HUES64 (cell line): ENCODE data around the gene TRPT1.
"Not testable (repeated sequence)": the region's sequence is repeated elsewhere in the genome, so short reads cannot be mapped to it uniquely, and the experiment has no call there.

Experiments used
- H3K27ac ChIP-seq: 2 replicates; pipeline ENCODE4 v1.7.0; 2013; ENCODE audit warnings: low read depth, low read length, inconsistent platforms
- H3K27me3 ChIP-seq: 2 replicates; pipeline ENCODE4 v1.6.1; 2013; ENCODE audit warnings: mild to moderate bottlenecking, low read length; ENCODE audit not compliant: insufficient read depth
- H3K36me3 ChIP-seq: 2 replicates; pipeline ENCODE4 v1.6.1; 2013; ENCODE audit warnings: mild to moderate bottlenecking, low read length; ENCODE audit not compliant: insufficient read depth
- H3K4me1 ChIP-seq: 2 replicates; pipeline ENCODE4 v1.6.1; 2013; ENCODE audit warnings: mild to moderate bottlenecking, low read length, moderate library complexity; ENCODE audit not compliant: insufficient read depth
- H3K4me3 ChIP-seq: 2 replicates; pipeline ENCODE4 v1.5.1; 2013; ENCODE audit warnings: mild to moderate bottlenecking, low read length, moderate library complexity
- H3K9ac ChIP-seq: 2 replicates; pipeline ENCODE4 v1.6.1; 2013; ENCODE audit warnings: mild to moderate bottlenecking, low read depth, low read length
- H3K9me3 ChIP-seq: 2 replicates; pipeline ENCODE4 v1.6.1; 2013; ENCODE audit warnings: low read depth, low read length; ENCODE audit not compliant: insufficient read depth
- WGBS: fragments of 150-250, 120-280 bp; methylation state at CpG from one replicate; pipeline ENCODE4 v1.1.7; 2013; ENCODE audit warnings: missing lambda C conversion rate; 5-methylcytosine and 5-hydroxymethylcytosine counted together

Gene TRPT1

DNA sequence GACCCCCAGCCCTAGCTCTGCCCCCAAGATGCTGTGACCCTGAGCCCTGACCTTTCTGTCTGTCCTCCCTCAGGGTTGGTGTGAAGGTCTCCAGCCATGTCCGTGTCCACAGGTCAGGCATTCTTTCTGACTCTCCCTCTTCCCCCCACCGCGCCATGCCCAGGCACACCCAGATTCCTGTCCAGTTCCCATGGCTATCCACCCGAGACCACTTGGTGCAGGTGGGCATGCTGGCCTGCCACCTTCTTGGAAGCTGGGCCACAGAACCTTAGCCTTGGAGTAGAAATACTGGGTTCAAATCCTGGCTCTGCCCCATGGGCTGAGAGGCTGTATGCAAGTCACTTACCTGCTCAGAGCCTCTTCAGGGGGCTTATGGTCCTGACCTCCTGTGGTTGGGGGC is 23.1 kb upstream of the TRPT1 start:
- Histone ChIP-seq H3K9me3 (no peaks in the 10 kb centered on the region), H3K27me3 (no peaks in the 10 kb centered on the region), H3K36me3 (peaks cover 8% of the 10 kb centered on the region), H3K4me1 (peaks cover 34% of the 10 kb centered on the region), H3K27ac (peak overlapping the region; percentile 96), H3K4me3 (0 out of 2 replicates have a peak overlapping the region, but pooled peaks have one; percentile 10), H3K9ac (peak overlapping the region; percentile 51; the same call in 1 of the 2 replicates)
- WGBS, result 80% methylated on average over 4 of the region's 4 CpGs

DNA sequence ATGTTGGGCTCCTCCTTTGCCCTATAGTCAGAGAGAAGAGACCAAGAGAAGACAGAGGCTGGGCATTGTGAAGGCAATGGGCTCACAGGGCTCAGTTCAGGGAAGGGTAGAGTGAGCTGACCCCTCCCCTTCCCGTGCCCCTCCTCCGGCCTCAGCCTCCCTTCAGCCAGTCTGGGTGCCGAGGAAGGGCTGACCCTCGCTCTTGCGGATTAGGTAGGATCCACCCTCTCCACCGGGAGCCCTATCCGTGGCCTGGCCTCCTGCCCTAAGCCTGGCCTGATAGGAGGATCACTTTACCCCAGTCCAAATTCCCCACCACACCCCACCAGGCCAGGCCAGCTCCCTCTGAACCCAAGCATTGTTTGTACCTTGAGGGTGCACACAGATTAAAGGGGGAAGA is 22.6 kb upstream of the TRPT1 start:
- 33% methylated on average over 7 of the region's 7 CpGs for WGBS
- peaks cover 13% of the 10 kb centered on the region for H3K36me3 ChIP-seq
- H3K4me3 ChIP-seq, result peak overlapping the region; percentile 93; the same call in 1 of the 2 replicates
- H3K9ac ChIP-seq, result peak overlapping the region; percentile 51; the same call in 1 of the 2 replicates
- no peaks in the 10 kb centered on the region for H3K9me3 ChIP-seq
- H3K4me1 ChIP-seq, result peaks cover 34% of the 10 kb centered on the region
- peak overlapping the region; percentile 96 for H3K27ac ChIP-seq
- H3K27me3 ChIP-seq, result no peaks in the 10 kb centered on the region

DNA sequence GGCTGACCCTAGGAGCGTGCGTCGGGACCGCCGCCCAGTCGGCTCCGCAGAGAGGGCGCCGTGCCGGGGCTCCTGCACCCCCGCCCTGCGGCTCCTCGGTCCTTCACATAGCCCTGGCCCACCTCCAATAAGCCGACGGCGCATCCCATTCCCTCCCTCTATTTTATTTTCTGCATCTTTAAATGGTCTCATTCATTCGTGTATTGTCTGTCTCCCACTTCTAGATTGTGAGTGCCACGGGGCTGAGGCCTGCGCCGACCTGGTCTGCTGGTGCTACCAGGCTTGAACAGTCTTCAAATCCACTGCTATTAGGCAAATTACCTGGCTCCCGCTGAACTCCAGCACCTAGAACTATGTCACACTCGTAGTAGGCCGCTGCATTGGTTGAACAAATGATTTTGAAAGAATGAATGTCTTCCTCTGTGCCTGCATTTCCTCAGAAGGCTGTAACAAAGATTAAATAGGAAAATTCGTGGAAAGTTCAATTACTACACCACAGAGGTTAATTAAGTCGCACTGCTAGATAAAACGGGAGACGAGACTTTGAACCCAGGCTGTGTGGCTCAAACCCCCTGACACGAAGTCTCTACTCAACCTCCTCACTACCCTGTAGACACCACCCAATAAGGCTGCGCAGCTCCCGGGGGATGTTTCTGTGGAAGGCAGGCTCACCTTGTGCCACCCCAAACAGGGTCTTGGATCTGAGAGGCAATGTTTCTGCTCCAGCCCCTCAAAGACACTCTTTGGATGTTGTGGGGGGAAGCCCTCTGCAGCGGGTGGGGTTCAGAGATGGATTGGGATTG is 21.9 kb upstream of the TRPT1 start:
- peak overlapping the region; percentile 86 for H3K9ac ChIP-seq
- H3K27ac ChIP-seq, result peak overlapping the region; percentile 96; the same call in 1 of the 2 replicates

DNA sequence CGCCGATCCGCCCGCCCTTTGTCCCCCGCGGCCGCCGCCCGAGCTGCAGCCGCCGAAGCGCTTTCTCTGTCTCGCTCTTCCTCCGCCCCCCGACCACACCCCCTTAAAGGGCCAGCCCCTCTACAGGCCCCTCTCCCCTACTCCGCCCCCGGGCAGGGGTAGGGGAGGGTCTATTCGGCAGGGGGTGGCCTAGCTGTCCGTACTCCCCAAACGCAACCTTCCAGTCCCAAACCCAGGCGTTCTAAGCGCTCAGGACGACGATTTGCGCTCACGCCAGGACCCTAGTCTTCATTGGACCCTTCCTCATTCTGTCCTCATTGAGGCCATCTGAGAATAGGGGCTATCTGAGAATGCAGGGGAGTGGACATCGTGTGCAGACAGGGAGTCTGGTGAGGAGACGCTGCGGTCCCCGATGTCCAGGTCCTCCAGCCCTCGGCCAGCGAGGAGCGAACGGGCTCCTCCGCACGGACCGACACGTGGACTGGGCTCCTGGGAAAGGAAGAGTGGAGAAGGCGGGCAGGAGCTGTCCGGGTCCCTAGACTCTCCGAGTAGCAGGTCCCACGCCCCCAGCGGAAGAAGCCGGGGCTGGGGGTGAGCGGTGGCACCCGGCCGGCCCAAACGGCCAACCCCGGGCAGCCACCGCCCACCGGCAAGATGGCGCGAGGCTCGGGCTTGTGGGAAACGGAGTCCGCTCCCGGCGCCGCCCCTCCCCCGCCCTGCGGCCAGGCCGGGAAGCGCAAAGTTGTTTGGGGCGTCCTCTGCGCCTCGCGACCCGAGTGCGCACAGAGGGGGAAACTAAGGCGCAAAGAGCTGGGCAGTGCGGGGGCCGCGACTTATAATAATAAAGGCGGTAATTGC is 21.1 kb upstream of the TRPT1 start, which contains the start of gene PPP1R14B:
Gene PPP1R14B (minus strand): TSS at position 73 of the 858 bp plus-strand sequence. CDS start 270 bp downstream, outside the sequence.
- under 1% methylated on average over 58 of the region's 74 CpGs for WGBS
- Histone ChIP-seq H3K27ac (peak within 1 kb of the TSS; percentile 93), H3K4me1 (peaks cover 38% of the 10 kb centered on the region), H3K4me3 (peak within 1 kb of the TSS; percentile 93), H3K27me3 (no peaks in the 10 kb centered on the region), H3K9ac (peak within 1 kb of the TSS; percentile 88), H3K36me3 (peaks cover 19% of the 10 kb centered on the region), H3K9me3 (no peaks in the 10 kb centered on the region)

More for the DNA sequence above, 21.9 kb upstream of the TRPT1 start:
- peak overlapping the region; percentile 93 for H3K4me3 ChIP-seq
- 34% methylated on average over 31 of the region's 31 CpGs for WGBS
- no peaks in the 10 kb centered on the region for H3K27me3 ChIP-seq
- peaks cover 19% of the 10 kb centered on the region for H3K36me3 ChIP-seq
- H3K9me3 ChIP-seq, result no peaks in the 10 kb centered on the region
- H3K4me1 ChIP-seq, result peaks cover 39% of the 10 kb centered on the region

DNA sequence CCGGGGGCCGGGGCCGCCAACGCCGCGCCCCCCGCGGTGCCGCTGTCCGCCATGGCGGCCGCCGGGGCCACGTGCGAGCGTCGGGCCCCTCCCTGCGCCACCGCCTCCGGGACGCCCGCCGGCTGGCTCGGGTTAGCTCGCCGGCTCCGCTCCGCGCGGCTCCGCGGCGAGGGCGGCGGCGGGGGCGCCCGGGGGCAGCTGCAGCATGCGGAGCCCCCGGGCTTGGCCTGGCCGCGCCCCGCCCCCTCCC is 20.6 kb upstream of the TRPT1 start:
- H3K4me1 ChIP-seq, result peaks cover 38% of the 10 kb centered on the region
- not testable (repeated sequence) for H3K9me3 ChIP-seq, H3K27me3 ChIP-seq, H3K27ac ChIP-seq
- WGBS, result under 1% methylated on average over 42 of the region's 43 CpGs
- H3K36me3 ChIP-seq, result peaks cover 19% of the 10 kb centered on the region
- peak overlapping the region; percentile 88 for H3K9ac ChIP-seq
- H3K4me3 ChIP-seq, result peak overlapping the region; percentile 93

DNA sequence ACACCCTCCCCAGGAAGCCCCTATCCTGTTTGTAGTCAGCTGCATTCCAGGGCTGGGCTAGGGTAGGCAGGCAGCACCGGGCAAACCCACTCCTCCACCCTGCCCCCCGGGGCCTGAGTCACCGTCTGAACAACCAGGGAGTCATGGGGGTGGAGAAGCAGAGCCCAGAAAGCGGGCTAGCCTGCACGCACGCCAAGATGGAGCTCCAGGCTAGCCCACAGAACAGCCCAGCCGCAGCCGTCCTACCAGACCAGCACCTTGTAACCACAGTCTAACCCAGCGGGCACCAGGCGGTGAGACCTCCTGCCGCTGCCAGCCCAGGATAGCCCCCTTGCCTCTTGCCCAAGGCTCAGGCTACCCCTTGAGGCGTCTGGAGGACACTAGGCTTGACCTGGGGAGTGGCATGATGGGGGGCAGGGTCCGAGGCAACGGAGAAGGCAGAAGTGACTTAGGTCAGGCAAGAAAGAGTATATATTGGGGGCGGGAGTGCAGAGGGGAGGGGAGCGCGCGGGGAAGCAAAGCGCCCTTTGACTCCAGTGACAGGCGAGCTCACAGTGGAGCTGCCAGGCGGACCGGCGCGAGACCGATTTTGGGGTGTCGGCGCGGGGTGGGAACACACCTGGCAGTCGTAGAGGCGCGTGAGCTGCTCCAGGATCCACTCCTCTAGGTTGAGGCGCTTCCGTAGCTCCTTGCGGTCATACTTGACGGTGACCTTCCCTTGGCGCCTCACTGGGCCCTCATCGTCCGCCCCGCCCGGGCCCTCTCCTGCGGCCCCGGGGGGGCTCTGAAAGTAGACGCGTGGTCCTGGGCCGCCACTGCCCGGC is 20.0 kb upstream of the TRPT1 start:
- peaks cover 37% of the 10 kb centered on the region for H3K4me1 ChIP-seq
- peak overlapping the region; percentile 88 for H3K9ac ChIP-seq
- peak overlapping the region; percentile 93 for H3K4me3 ChIP-seq
- H3K9me3 ChIP-seq, result no peaks in the 10 kb centered on the region
- no peaks in the 10 kb centered on the region for H3K27me3 ChIP-seq
- H3K27ac ChIP-seq, result peak overlapping the region; percentile 84
- WGBS, result under 1% methylated on average over 46 of the region's 46 CpGs
- H3K36me3 ChIP-seq, result peaks cover 19% of the 10 kb centered on the region

DNA sequence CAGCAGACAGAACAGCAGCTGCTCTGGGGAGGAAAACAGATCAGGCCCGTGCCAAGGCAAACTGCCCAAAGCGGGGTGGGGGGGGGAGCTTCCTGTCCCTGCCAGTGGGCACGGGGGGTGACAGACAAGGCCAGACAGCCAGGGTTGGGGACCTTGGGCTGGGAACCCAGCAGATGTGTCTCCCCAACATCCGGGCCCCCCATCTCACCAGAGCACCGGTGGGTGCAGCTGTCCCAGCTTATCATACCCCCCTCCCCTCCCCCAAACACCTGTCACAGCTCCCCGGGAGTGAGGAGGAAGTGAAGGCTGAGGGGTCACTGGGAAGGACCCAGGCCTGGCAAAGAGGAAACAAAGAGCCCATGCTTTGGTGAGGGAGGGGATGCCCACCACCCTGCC is 19.4 kb upstream of the TRPT1 start:
- Histone ChIP-seq H3K9me3 (no peaks in the 10 kb centered on the region), H3K36me3 (peaks cover 19% of the 10 kb centered on the region), H3K4me3 (peak overlapping the region; percentile 93), H3K9ac (peak overlapping the region; percentile 88), H3K4me1 (peaks cover 34% of the 10 kb centered on the region), H3K27me3 (no peaks in the 10 kb centered on the region), H3K27ac (peak overlapping the region; percentile 84)
- WGBS, result 25% methylated on average over 6 of the region's 6 CpGs

DNA sequence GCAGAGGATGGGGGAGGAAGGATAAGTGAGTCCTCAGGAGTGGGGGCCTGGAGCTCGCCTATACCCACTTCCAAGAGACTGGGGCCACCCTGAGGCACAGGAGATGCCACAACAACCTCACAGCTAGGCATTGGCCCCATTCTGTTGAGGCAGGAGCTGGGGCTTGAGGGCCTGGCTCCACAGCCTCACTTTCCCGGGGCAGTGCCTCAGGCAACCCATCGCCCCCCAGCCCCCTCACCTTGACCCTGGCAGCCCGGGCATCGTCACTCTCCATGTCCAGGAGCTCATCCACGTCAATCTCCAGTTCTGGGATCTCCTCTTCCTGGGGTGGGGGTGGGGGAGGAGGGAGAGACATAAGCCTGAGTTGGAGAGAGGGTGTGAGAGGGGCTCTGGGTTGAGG is 19.0 kb upstream of the TRPT1 start:
- Histone ChIP-seq H3K27me3 (no peaks in the 10 kb centered on the region), H3K4me3 (peak overlapping the region; percentile 93), H3K36me3 (peaks cover 19% of the 10 kb centered on the region), H3K4me1 (peaks cover 34% of the 10 kb centered on the region), H3K27ac (peak overlapping the region; percentile 84; the same call in 1 of the 2 replicates), H3K9me3 (no peaks in the 10 kb centered on the region), H3K9ac (peak overlapping the region; percentile 88; the same call in 1 of the 2 replicates)
- WGBS, result 80% methylated on average over 5 of the region's 6 CpGs

DNA sequence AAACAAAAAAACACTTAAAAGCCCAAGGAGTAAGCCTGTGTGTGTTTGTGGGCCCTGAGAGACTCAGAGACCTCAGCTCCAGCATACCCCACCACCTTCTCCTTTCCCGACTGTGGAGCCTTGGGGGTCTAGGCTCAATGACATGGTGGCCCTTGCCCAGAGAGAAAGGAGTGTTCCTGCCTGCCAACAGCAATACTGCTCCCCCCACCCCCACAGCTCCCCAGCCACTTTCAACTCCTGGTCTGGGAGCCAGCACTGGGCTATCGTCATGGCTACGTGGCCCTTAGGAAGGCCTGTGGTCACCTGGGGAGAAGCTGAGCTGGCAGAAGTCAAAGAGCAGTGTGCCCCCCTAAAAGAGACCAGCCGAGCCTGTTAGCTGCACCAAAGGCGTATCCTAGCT is 18.1 kb upstream of the TRPT1 start:
- no peaks in the 10 kb centered on the region for H3K9me3 ChIP-seq
- 76% methylated on average over 5 of the region's 5 CpGs for WGBS
- no peaks in the 10 kb centered on the region for H3K27me3 ChIP-seq
- peaks cover 30% of the 10 kb centered on the region for H3K4me1 ChIP-seq
- H3K4me3 ChIP-seq, result no peak overlapping the region
- no peak overlapping the region; the same call in 1 of the 2 replicates for H3K27ac ChIP-seq
- H3K36me3 ChIP-seq, result peaks cover 20% of the 10 kb centered on the region
- H3K9ac ChIP-seq, result no peak overlapping the region

DNA sequence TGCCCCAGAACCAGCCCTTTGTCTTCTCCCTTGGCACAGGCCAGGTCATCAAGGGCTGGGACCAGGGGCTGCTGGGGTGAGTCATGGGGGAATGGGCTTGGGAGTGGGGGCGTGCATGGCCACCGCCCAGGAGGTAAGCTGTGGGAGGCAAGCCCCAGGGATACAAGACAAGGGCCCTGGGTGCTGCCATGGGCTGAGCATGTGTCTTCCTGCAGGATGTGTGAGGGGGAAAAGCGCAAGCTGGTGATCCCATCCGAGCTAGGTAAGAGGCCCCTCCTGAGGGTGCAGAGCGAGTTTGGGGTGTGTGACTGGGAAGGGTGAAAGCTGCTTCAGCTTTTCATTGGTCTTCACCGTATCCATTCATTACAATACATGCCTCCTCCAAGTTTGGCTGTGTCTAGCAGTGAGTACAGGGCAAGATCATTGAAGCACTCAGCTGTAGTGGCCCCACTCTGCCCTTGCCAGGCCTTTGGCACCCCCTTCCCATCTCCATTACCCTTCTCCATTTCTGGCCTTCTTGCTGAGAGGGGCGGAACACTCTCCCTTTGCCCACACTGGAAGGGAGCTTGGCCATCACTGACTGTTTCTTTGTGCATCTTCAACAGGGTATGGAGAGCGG is 17.4 kb upstream of the TRPT1 start:
- Histone ChIP-seq H3K9ac (no peak overlapping the region), H3K9me3 (no peaks in the 10 kb centered on the region), H3K27ac (no peak overlapping the region), H3K36me3 (peaks cover 27% of the 10 kb centered on the region), H3K4me1 (peaks cover 22% of the 10 kb centered on the region), H3K4me3 (no peak overlapping the region), H3K27me3 (no peaks in the 10 kb centered on the region)
- 89% methylated on average over 8 of the region's 8 CpGs for WGBS
